CD1c-positive myeloid dendritic cell (primary cell): ENCODE results near the gene RAF1.
"Not testable (repeated sequence)": the region's sequence is repeated elsewhere in the genome, so short reads cannot be mapped to it uniquely, and the experiment has no call there.

Source experiments
- DNase-seq: peaks from one replicate; pipeline ENCODE4 v3.0.0-alpha.2; 2016; ENCODE audit errors: extremely low spot score

RAF1 gene

DNA sequence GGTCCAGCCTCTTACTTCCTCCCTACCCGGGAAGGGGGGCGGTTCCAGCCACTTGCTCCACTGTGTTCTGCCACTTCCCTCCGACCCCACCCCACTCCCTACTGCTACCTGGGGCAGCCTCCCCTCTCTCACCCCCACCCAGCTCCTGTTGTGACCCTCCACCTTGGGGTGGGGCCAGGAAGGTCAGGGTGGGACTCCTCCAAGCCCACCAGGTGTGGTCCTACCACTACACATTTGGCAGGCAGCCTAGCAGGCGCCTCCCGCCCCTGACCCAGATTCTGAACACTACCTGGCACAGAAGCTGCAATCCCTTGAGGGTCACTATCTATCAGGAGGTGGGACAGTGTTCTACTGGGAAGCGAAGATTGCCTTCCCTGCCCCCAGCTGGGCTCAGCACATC is 13.7 kb upstream of the RAF1 start:
- no peak for DNase-seq

GRCh38 chr3:12675115-12675810 is 11.3 kb upstream of the RAF1 start:
- DNase-seq, result no peak

DNA sequence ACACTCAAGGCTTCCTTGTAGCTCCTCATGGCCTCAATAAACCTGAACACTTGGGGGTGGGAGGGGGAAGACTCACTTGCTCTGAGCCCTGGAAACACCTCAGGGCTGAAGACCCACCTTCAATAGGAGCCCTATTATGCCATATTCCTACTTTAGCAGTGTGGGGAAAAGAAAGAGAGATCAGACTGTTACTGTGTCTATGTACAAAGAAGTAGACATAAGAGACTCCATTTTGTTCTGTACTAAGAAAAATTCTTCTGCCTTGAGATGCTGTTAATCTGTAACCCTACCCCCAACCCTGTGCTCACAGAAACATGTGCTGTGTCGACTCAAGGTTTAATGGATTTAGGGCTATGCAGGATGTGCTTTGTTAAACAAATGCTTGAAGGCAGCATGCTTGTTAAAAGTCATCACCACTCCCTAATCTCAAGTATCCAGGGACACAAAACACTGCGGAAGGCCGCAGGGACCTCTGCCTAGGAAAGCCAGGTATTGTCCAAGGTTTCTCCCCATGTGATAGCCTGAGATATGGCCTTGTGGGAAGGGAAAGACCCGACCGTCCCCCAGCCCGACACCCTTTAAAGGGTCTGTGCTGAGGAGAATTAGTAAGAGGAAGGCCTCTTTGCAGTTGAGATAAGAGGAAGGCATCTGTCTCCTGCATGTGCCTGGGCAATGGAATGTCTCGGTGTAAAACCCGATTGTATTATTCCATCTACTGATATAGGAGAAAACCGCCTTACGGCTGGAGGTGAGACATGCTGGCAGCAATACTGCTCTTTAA is 10.2 kb upstream of the RAF1 start:
- not testable (repeated sequence) for DNase-seq

- DNase-seq, result no peak
Observed at GRCh38 chr3:12671120-12671450, 7.2 kb upstream of the RAF1 start.

- DNase-seq, result no peak
Observed at GRCh38 chr3:12670365-12671119, 6.6 kb upstream of the RAF1 start.

DNA sequence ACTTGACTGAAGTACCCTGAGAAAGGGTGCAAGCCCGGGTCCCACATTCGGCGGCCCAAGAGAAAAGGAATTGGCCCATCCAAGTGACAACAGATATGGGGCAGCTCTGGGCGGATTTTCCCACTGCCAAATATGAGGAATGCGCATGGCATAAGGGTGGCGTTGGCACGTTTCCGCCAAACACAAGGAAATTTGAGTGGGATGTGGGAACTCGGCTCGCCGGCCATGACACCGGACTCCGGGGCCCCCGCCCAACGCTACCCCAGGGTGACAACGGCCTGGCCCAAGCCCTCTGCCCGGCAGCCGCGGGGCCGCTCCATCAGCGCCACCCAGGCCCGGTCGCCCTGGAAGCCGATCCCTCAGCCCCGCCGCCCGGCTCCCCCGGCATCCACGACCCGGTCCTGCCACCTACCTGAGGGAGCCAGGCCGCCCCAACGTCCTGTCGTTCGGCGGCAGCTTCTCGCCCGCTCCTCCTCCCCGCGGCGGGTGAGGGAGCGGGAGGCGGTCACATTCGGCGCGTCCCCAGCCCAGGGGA is 449 bp downstream of the RAF1 start:
- DNase-seq, result peak; percentile 71

DNA sequence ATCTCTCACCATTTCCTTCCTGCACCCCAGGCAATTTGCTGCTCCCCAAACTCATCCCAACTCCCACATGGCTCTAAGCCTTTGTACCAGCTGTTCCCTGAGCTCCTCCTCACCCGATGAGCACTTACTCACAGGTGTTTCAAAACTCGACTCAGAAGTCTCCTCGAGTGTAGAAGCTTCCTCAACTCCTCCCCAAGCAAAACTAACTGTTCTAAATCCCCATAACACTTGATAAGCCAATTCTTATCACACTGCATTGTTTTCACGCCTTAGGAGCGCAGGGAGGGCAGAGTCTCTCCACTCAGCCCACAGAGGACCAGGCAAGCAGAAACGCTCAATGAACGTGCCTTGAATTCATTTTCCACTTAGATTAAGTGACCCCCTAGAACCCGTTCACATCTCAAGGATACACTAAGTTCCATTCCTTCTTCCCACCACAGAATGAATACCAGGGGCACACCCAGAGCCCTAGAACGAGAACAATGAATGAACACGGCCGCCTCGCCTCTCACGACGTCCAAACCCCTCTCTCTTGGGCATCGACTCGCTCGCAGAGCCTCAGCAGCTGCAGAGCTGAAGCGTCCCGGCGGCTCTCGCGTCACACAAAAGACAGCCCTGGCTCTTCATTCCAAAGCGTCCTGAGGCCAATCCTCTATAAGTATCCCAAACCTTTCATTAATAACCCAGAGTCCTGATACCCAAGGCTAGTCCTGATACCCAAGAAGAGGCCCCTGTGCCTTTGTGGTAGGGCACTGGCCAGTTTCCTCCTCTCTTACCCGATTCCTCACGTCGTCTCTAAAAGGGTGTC is 1.1 kb downstream of the RAF1 start:
- DNase-seq, result peak; percentile 59

DNA sequence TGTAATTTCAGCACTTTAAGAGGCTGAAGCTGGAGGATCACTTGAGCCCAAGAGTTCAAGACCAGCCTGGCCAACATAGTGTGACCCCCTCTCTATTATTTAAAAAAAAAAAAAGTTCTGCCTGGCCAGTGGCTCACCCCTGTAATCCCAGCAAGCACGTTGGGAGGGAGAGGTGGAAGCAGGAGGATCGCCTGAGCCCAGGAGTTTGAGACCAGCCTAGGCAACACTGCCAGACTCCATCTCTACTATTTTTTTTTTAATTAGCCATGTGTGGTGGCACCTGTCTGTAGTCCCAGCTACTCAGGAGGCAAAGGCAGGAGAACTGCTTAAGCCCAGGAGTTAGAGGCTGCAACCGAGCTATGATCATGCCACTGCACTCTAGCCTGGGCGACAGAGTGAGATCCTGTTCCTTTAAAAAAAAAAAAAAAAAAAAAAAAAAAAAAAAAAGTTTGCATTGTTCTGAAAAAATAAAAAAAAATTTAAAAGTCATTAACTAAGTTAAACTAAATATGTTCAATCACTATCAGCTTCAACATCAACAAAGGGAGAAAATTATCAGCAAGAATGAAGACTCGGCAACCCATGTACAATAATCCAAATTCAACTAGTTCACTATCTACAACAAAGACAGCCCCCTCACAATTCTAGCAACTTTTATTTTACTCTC is 1.9 kb downstream of the RAF1 start:
- DNase-seq, result no peak

- DNase-seq, result not testable (repeated sequence)
Observed at GRCh38 chr3:12661375-12661774, 2.5 kb downstream of the RAF1 start.

DNA sequence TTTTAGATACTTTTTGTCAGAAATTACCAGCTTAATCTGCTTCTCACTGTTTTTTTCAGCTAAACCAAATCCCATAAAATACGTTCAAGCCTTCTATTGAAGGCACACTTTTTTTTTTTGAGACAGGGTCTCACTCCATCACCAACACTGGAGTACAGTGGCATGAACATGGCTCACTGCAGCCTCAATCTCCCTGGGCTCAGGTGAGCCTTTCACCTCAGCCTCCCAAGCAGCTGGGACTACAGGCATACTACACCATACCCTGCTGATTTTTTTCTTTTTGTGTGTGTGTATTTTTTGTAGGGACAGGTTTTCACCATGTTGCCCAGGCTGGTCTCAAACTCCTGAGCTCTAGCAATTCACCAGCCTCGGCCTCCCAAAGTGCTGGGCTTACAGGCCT is 3.7 kb downstream of the RAF1 start:
- DNase-seq, result no peak

- no peak for DNase-seq
Observed at GRCh38 chr3:12659316-12660015, 4.5 kb downstream of the RAF1 start.

- DNase-seq, result no peak
Observed at GRCh38 chr3:12658593-12659058, 5.3 kb downstream of the RAF1 start.

DNA sequence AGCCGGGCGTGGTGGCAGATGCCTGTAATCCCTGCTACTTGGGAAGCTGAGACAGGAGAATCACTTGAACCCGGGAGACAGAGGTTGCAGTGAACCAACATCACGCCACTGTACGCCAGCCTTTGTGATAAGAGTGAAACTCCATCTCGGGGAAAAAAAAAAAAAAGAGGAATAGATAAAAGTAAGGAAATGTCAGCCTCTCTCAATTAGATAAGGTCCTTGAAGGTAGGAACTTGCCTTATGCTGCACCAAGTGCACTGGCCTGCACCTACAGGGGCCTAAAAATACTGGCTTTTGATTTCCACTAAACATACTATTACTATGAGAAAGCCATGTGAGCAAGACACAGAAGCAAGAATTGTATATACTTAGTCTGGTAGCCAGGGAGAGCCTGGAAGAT is 7.1 kb downstream of the RAF1 start:
- DNase-seq, result no peak

DNA sequence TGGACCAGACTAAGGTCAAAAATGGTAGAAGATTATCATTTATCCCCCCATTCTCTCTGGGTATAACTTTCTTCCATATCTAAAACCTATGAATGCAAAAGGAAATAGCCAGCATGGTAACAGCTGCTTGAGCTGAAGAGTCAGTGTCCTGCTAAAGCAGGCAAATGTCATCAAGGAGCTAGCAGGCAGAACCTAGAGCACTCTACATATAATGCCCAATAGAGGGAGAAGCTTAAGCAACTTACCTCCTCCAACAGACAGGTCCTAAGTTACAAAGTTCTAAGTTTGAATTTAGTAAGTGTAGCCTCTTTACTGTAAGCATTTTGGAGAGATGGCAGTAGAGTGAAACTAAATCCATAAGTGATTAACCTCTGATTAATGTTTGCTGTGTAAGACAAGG is 7.7 kb downstream of the RAF1 start:
- DNase-seq, result no peak

DNA sequence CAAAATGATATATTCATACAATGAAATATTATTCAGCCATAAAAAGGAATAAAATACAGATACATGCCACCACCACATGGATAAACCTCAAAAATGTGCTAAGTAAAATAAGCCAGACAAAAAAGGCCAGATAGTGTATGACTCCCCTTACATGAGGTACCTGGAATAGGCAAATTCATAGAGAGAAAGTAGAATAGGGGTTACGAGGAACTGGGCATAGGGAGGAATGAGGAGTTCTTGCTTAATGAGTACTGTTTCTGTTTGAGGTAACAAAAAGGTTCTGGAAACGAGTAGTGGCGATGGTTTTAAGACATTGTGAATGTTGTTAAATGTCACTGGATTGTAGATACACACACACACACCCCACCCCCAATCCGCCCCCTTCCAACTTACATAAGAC is 8.2 kb downstream of the RAF1 start:
- no peak for DNase-seq

DNA sequence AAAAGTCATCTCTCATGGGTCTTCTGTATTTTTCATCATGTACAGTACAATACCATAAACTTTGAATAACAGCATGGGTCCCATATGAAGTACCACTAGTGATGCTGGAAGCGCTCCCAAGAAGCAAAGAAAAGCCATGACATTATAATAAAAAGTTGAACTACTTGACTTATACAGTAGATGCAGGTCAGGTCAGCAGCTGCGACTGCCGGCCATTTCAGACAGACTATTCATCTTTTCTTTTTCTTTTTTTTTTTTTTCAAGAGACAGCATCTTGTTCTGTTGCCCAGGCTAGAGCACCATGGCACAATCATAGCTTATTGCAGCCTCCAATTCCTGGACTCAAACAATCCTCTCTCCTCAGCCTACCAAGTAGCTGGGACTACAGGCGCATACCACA is 10.2 kb downstream of the RAF1 start:
- DNase-seq, result no peak

- no peak for DNase-seq
Observed at GRCh38 chr3:12648384-12648959, 15.4 kb downstream of the RAF1 start.

DNA sequence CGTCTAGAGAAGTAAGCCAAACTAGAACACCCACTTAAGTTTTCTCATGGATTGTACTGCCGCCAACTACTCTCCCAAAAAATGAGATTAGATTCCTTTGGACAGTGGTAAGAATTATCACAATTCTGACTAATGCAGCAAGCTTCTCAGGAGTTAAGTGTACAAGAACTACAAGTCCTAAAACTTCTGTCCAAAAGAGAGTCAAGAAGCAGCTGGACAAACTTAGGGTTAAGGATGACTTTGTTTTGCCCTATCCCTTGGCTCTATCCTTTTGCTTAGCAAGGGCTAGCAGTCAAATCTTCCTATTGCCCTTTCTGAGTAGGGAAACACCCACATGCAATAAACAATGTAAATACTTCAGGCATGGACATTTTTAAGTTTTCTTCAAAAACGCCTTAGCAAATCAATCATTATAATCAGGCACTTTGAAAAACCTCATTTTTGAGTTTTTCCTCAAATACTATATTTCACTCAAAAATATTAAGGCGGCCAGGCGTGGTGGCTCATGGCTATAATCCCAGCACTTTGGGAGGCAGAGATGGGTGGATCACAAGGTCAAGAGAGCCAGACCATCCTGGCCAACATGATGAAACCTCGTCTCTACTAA is 19.5 kb downstream of the RAF1 start:
- no peak for DNase-seq

DNA sequence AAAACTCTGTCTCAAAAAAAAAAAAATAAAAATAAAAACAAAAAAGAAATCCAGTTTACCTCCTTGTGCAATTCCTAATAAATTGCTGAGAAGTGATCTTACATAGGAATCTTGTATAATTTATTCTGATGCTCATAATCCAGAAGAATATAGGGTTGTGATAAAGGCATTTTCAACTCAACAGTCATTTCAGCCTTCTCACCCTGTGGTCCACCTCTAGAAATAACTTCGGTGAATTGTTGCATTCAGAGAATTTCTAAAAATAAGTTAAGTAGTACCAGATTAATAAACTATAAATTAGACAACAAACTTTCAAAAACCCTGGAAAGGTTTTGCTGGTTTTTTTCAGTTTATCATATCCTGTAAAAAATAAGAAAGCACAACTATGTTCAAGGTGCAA is 20.2 kb downstream of the RAF1 start:
- no peak for DNase-seq

DNA sequence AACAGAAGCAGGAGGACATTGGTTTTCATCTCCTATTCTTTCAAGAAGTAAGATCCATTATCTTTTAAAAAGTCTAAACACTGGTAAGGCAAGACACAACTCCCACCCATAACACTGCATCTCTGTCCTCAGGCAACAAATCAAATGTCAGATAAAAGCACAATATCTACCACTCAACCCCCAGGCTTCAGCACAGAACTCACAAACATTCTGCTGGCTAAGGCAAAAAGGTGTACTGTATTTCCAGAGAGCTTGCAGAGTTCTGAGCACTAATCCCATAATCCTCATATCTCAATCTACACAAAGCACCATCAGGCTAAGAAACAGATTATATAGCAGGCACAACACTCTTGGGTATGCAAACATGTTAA is 20.9 kb downstream of the RAF1 start:
- DNase-seq, result no peak
